Hippocampal formation (tissue), 2 donors: ENCODE data around the gene C4orf36.
A peak's percentile ranks its signal among the peaks of the same experiment; 100 is the strongest.
"Not testable (repeated sequence)": the region's sequence is repeated elsewhere in the genome, so short reads cannot be mapped to it uniquely, and the experiment has no call there.

Experiments
- DNase-seq, 2 donors: peaks; one replicate each; lab custom pipeline; 2025; lab: John Stamatoyannopoulos, UW

Gene C4orf36

DNA sequence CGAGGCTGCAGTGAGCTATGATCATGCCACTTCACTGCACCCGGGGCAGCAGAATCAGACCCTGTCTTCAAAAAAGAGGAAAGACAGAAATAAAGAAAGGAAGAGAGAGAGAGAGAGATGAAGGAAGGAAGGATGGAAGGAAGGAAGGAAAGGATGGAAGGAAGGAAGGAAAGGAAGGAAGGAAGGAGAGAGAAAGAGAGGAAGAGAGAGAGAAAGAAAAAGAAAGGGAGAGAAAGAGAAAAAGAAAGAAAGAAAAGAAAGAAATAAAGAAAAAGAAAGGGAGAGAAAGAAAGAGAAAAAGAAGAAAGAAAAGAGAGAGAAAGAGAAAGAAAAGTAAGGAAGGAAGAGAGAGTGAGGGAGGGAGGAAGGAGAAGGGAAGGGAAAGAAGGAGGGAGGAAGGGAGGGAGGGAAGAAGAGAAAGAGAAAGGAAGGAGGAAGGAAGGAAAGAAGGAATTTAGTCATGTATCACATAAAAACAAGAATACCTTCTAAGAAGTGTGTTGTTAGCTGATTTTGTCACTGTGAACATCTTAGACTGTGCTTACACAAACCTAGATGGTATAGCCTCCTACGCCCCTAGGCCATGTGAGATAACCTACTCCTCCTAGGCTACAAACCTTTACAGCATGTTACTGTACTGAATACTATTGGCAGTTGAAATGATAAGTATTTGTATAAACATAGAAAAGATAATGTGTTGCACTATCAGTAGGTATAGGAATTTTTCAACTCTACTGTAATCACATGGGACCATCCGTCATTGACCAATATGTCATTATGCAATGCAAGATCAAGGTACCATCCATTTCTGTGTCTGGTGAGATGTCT is 25.2 kb upstream of the C4orf36 start:
- DNase-seq = no peak

DNA sequence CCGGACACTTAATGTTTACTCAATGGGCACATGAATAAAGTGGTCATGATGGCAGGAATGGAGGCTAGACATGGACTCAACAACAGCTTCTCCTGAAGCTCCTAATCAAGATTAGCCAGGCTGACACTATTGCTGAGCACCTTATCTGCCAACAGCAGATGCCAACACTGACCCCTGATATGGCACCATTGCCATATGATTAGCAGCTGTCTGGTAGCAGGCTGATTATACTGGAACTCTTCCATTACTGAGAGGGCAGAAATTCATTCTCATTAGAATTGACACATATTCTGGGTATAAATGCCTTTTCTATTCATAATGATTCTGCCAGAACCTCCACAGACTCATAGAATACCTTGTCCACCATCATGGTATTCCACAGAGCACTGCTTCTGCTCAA is 24.2 kb upstream of the C4orf36 start:
- no peak for DNase-seq

DNA sequence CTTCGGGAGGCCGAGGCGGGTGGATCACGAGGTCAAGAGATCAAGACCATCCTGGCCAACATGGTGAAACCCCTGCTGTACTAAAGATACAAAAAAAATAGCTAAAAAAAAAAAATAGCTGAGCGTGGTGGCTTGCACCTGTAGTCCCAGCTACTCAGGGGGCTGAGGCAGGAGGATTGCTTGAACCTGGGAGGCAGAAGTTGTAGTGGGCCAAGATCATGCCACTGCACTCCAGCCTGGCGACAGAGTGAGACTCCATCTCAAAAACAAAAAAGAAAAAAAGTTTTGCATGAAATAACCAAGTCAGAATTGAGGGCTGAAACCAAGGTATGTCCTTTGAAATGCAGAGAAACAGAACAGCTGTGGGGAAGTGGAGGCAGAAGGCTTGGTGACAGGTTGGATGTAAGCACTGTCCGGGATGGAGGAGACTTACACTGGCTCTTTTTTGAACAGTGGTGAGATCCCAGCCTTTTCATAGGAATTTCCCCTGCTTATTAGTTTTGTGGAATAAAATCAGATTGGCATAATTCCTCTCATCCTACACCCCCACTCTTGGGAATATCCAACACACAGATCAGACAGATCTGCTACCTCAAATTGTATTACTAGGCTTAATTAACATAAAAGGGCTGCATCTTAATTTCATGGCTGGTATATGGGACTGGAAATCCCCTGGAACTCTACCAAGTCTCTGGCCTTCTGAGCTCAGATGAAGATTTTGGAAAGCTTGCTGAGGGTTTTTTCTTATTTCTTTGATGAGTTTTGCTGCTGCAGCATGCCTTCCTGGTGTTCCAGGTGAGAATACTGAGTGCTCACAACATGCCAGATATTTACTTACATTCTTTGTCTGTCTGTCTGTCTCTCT is 18.8 kb upstream of the C4orf36 start:
- no peak for DNase-seq

DNA sequence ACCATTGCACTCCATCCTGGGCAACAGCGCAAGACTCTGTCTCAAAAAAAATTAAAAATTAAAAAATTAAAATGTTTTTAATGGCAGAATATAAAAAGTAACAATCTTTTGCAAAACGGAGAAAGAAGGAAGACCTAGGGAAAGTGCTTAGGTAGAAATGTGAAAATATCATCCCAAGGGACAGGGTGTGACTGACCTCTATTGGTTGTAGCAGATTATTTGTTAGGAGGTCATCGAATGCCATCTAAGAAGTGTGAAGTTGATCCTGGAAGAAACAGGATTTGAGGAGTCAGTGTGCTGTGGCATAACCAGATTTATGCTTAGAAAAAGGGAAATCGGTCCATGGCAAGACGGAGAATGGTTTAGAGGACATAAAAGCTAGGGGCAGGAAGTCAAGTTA is 18.1 kb upstream of the C4orf36 start:
- DNase-seq = no peak

DNA sequence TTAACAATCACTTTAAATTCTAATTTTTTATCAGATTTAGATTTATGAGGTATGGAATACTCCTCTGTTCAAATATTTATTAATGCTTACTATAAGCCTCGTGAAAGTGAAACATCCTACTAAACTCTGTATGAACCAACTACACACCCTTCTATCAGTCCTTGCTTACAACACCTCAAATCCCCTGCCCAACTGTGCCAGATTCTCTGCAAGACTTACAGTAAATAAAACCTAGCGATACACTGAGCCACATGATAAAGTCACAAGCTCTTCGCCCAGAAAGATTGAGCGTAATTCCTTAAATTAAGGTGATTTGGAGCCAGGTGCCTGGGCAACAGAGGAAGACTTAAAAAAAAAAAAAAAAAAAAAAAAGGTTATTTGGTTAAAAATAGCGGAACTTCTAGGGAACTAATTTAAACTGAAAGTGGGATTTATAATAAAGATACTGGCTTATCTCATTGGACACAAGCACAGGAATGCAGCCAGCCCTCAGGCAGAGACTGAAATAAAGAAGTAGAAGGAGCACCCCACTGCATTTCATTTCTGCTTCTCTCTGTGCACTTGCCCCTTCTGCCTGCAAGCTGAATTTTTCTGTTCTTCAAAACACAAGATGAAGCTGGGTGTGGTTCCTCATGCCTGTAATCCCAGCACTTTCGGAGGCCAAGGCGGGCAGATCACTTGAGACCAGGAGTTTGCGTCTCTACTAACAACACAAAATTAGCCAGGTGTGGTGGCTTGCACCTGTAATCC is 17.5 kb upstream of the C4orf36 start:
- no peak for DNase-seq

DNA sequence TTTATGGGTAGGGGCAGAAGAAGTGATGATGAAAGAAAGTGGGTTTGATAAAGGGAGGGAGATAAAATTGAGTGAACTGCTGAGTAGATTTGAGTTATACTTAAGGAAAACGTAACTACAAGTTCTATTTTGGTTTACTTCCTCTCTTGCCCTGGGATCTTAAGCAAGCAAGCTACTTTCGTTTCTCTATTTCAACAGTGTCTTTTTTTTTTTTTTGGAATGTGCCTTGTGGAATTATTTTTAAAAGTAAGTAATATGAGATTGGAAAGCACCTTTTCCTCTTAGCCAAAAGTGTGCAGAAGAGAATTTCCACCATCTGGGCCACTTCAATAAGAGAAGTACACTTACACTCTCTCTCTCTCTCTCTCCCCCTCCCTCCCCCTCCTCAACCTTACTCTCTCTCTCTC is 16.0 kb upstream of the C4orf36 start:
- DNase-seq = no peak

DNA sequence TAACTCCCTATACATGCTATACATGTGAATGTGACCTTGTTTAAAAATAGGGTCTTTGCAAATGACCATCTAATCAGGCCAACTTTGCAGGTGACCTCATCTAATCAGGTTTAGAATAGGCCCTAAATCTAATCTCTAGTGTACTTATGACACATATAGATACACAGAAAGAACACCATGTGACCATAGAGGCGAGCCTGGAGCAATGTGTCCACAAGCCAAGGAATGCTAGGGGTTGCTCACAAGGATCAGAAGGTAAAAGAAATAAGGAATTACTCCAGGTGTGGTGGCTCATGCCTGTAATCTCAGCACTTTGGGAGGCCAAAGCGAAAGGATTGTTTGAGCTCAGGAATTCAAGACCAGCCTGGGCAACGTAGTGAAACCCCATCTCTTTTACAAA is 9.6 kb upstream of the C4orf36 start:
- no peak for DNase-seq

DNA sequence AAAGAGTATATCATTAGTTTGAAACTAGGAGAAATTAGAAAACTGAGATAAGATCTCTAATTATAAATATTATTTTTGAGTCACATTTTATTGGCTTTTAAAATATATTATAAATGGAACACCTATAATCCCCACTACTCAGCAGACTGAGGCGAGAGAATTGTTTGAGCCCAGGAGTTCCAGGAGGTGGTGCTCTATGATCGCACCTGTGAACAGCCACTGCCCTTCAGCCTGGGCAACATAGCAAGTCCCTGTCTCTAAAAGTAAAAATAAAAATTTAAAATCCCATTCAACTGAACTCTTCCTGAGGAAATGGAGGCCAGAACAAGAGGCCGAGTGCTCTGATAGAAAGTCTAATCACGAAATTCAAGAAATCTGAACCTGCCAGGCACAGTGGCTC is 6.3 kb upstream of the C4orf36 start:
- no peak for DNase-seq

DNA sequence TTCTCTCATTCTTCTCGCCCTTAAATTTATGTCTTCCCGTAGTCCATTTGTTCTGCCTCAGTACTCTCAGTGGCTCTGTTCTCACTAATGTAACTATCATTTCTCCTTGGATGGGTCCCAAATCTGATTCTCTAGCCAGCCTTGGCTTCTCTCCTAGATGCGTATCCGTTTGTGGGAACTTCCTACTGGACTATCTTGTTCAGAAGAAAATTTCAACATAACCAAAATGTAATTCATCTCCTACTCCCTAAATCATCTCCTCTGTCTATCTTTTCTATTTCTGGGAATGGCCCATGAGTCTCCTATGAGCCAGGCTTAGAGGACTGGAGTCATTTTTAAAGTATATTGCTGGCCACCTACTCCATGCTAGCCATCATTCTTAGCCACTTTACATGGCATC is 4.4 kb upstream of the C4orf36 start:
- DNase-seq = no peak

DNA sequence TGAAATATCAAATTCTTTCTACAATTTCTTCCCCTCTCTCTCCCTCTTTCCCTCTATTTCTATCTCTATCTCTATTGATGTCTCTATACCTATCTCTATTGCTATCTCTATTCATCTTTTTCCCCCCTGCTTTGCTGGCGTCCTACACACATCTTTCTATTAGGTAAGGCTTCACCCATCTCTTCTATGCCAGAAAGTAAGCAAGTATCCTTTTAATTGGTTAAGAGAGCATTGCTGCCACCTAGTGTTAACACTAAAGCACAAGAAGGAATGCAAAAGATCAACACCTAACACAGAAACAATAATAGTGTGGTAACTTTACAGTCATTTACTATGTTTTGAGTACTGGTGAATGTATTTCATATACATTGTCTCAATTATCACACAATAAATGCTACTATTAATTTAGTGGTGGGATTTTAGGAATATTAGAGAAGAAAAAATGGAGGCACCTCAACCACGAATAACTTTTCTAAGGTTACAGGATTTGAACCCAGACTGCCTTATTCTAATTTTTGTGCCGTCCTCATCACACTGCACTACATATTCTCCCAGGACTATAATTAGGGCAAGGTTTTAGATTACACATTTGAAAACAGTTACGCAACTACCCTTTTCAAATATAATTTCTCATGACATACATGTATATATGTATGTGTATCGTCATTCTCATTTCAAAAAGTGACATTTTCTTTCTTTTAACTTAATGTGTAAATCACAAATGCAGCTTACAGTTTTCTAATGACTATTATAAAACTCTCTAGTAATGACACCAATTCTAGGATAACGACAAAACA is 3.7 kb upstream of the C4orf36 start:
- DNase-seq = peak in 1 of 2 donors; percentile 84

DNA sequence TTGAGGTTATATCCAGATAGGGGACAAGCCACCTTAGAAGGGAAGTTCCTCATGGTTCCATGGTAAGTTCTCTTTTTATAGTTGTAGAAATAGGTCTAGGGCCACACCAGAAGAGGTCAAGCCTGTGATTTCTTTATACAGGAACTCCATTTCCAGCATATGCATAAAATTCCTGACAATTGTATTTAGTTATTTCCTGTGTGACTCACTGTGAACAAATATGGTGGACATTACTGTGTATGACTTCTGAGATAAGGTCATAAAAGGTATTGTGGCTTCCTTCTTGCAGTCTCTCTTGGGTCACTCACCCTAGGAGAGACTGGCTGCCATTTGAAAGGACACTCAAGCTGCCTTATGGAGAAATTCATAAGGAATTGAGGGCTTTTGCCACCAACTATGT is 2.2 kb upstream of the C4orf36 start:
- DNase-seq = no peak

DNA sequence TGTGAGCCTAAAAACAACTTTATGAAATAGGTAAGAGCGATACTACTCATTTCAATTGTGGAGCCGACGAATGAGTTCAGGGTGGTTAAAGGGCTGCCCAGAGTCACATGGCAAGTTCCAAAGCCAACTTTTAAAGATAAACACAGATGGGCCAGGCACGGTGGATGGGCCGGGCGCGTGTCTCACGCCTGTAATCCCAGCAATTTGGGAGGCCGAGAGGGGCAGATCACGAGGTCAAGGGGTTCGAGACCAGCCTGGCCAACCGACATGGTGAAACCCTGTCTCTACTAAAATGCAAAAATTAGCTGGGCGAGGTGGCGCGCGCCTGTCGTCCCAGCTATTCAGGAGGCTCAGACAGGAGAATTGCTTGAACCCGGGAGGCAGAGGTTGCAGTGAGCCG is 914 bp upstream of the C4orf36 start:
- DNase-seq = no peak

DNA sequence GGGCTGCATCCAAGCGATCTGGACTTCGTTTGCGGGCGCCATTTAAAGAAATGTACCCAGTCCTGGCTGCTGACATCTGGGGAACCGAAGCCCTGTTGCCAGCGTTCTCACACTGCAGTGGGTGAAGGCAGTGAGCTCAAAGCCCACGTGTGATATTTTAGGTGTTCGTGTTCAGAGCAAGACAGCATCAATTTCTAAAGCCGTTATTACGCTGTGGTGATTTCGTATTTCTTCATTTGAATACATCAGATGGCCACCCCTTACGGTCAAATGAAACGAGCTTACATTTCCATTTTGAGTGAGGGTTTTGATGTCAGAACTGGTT is 376 bp upstream of the C4orf36 start:
- DNase-seq = no peak

DNA sequence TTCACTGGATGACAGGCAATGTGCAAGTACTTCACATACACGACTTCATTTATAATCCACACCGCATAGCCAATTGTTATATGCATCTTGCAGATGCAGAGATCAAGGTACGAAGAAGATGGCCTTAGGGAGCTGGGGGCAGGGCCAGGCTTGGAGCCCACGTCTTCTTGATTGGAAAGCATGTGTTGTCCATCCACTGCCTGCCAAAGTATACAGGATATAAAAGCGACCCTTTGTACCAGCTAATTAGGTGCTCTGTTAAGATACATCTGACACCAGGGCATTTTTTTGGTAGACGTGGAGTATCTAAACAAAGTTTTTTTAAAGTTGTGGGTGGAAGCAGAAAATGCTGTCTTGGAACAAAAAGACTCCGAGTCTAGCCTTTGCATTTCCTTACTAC is 1.4 kb downstream of the C4orf36 start:
- DNase-seq = no peak

DNA sequence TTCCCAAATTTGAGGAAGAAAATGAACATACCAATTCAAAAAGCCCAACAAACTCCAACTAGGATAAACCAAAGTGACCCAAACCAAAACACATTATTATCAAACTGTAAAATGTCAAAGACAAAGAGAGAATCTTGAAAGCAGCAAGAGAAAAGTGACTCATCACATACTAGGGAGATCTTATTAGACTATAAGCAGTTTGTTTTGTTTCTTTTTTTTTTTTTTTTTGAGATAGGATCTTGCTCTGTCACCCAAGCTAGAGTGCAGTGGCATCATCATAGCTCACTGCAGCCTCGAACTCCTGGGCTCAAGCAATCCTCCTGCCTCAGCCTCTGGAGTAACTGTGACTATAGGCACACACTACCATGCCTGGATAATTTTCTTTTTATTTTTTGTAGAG is 12.6 kb downstream of the C4orf36 start:
- no peak for DNase-seq

DNA sequence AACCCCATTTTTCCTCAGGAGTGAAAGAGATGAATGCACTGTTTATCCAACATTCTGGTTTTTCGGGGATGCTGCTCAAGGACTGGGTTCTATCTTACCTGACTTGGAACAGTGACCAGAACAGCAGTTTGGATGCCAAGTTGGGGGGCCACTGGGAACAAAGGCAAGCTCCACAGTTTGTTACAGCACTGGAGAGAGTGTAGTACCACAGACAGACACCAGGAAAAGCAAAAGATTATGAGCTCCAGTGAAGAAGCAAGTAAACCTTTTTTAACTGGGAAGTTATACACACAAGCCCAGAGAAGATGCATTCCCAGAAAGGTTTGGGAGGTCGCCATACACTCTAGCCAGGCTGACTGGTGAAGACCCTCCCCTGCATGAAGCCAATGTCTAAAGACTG is 13.6 kb downstream of the C4orf36 start:
- no peak for DNase-seq

DNA sequence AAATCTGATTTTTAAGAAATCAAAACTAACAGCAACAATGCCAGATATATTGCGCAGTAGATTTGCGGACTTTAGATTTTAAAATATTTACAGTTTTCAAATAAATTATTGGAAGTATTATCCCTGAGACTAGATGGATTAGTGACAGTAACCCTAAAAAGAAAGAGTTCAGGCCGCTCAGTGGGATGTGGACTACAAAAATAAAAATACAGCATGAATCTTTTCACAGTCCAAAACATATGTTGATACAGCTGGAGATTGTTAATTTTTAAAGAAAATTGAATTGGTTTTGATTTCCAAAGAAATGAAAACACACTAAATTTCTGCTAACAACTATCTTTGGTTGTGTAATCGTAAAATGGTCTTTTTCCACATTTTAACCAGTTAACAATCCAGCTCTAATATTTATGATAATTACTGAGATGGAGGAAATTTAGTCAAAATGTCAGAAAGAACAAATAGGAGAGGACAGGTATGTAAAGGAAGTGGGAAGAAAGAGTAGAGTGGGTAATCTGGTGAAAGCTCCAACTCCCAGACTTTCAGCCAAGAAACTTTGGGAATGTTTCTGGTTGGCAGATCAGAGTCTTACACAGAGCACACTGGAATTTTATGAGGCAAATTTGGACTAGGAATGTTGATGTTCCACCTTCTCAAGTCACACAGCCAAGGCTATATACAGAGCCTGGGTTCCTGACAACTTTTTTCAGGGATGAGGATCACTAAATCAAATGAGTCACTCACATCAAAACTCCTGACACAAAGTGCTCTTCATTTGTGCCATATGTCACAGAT is 15.1 kb downstream of the C4orf36 start:
- no peak for DNase-seq

DNA sequence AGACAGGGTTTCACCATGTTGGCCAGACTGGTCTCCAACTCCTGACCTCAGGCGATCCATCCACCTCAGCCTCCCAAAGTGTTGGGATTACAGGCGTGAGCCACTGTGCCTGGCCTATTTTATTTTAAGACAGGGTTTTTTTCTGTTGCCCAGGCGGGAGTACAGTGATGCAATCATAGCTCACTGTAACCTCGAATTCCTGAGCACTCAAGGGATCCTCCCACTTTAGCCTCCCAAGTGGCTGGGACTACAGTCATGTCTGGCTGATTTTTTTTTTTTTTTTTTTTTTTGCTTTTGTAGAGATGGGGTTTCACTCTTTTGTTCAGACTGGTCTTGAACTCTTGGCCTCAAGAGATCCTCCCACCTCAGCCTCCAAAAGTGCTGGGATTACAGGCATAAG is 16.8 kb downstream of the C4orf36 start:
- DNase-seq = not testable (repeated sequence)

DNA sequence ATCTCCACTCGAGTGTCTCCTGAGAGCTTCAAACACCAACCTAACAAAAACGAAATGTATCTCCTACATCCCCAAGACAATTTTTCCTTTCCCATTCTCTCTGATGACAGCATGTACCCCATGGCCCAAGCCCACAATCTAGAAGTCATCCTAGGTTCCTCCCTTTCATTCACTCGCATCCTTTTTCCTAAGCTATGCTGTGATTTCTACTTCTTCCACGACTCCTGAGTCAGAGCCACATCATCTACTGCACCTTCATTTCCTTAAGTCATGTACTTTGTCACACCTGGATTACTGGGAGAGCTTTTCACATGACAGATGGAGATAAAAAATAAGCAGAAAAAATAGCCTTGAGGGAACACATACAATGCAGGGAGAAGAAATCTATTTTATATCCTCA is 20.1 kb downstream of the C4orf36 start:
- no peak for DNase-seq

DNA sequence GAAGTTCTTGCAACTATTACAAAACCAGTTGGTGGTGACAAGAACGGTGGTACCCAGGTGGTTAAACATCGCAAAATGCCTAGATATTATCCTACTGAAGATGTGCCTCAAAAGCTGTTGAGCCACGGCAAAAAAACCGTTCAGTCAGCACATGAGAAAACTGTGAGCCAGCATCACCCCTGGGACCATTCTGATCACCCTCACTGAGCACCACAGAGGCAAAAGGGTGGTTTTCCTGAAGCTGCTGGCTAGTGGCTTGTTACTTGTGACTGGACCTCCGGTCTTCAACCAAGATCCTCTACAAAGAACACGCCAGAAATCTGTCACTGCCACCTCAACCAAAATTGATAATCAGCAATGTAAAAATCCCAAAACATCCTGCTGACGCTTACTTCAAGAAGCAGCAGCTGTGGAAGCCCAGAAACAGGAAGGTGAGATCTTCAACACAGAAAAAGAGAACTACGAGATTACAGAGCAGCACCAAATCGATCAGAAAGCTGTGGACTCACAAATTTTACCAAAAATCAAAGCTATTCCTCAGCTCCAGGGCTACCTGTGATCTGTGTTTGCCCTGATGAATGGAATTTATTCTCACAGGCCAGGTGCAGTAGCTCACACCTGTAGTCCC is 21.7 kb downstream of the C4orf36 start:
- no peak for DNase-seq
